Peyer's patch (tissue), 4 donors: ENCODE measurements around the gene UTS2B. TPM values are rescaled to one million over a fixed set of nuclear protein-coding genes. Genes with fewer than 3 reads are reported as not detected.
"Not testable (repeated sequence)": the region's sequence is repeated elsewhere in the genome, so short reads cannot be mapped to it uniquely, and the experiment has no call there.

Experiments used
- DNase-seq, 3 donors: peaks; one replicate each; pipeline ENCODE4 v3.0.0-alpha.2; 2017 to 2019
- H3K27ac ChIP-seq, 4 donors: fragments of 200-600 bp; sonication (generic); one replicate each; pipeline ENCODE4 v1.5.1; 2016 to 2019
- H3K27me3 ChIP-seq, 2 donors: fragments of 200-600 bp; sonication (generic); one replicate each; pipeline ENCODE4 v1.5.1; 2019
- H3K36me3 ChIP-seq, 3 donors: fragments of 200-600 bp; sonication (generic); one replicate each; pipeline ENCODE4 v1.5.1; 2016 to 2019
- H3K4me1 ChIP-seq, 4 donors: fragments of 200-600 bp; sonication (generic); one replicate each; pipeline ENCODE4 v1.5.1; 2016 to 2019
- H3K4me3 ChIP-seq, 4 donors: fragments of 200-600 bp; sonication (generic); 1 replicate in 3 of 4; 2 replicates in 1 of 4; pipeline ENCODE4 v1.5.1; 2016 to 2019; ENCODE audit warnings: mild to moderate bottlenecking in 1 of 4
- H3K9me3 ChIP-seq, 4 donors: fragments of 200-600 bp; sonication (generic); one replicate each; pipeline ENCODE4 v1.5.1; 2016 to 2019; ENCODE audit warnings: mild to moderate bottlenecking in 1 of 4
- CTCF ChIP-seq, 6 experiments: fragments of 450-650 bp in 4 of 6; fragments of 200-600 bp in 2 of 6; sonication (generic) in 1 of 6; IDR thresholded peaks; one replicate each; pipeline ENCODE4 v1.5.1; 2017 to 2019; ENCODE audit warnings: antibody characterized with exemption in 6 of 6, mild to moderate bottlenecking in 3 of 6, moderate library complexity in 1 of 6
- POLR2A ChIP-seq, 2 donors: fragments of 450-650 bp; IDR thresholded peaks; one replicate each; pipeline ENCODE4 v1.5.1; 2017; ENCODE audit warnings: antibody characterized with exemption in 2 of 2, mild to moderate bottlenecking in 2 of 2, moderate library complexity in 2 of 2
- total RNA-seq, 4 donors: library from RNA; depleted of rRNA; stranded (reverse); fragments of >200 nt; gene quantifications; one replicate each; pipeline ENCODE4 v1.1.0, GENCODE V29; 2016

UTS2B gene
- total RNA-seq, 4 donors from 2014 or later = 1.9 to 6.6 TPM; not detected in 2

- H3K27ac ChIP-seq = peak overlapping the region in 1 of 4 donors; percentile 12
- no peak overlapping the region for H3K4me3 ChIP-seq
- TF ChIP-seq CTCF (IDR thresholded peaks at IDR 0.05) (no peak), POLR2A (IDR thresholded peaks at IDR 0.05) (no peak)
- H3K36me3 ChIP-seq = no peaks in the 10 kb centered on the region
- H3K9me3 ChIP-seq = no peaks in the 10 kb centered on the region
- H3K27me3 ChIP-seq = no peaks in the 10 kb centered on the region
- no peak for DNase-seq
- no peaks in the 10 kb centered on the region for H3K4me1 ChIP-seq
These were observed 73.9 kb downstream of the UTS2B start for GRCh38 chr3:191256405-191256804.

- H3K36me3 ChIP-seq = no peaks in the 10 kb centered on the region
- H3K27me3 ChIP-seq = no peaks in the 10 kb centered on the region
- H3K4me3 ChIP-seq = no peak overlapping the region
- no peak for DNase-seq
- no peaks in the 10 kb centered on the region for H3K4me1 ChIP-seq
- TF ChIP-seq POLR2A (IDR thresholded peaks at IDR 0.05) (no peak), CTCF (IDR thresholded peaks at IDR 0.05) (no peak)
- no peaks in the 10 kb centered on the region for H3K9me3 ChIP-seq
- H3K27ac ChIP-seq = peak overlapping the region in 1 of 4 donors; percentile 33
These were observed 75.2 kb downstream of the UTS2B start for GRCh38 chr3:191255156-191255555.

- Histone ChIP-seq H3K36me3 (no peaks in the 10 kb centered on the region), H3K4me3 (no peak overlapping the region), H3K27me3 (no peaks in the 10 kb centered on the region), H3K27ac (peak overlapping the region in 1 of 4 donors; percentile 62), H3K4me1 (no peaks in the 10 kb centered on the region), H3K9me3 (no peaks in the 10 kb centered on the region)
- no peak for TF ChIP-seq CTCF (IDR thresholded peaks at IDR 0.05)
- TF ChIP-seq POLR2A (IDR thresholded peaks at IDR 0.05) = no peak
- DNase-seq = no peak
These were observed 76.0 kb downstream of the UTS2B start for GRCh38 chr3:191254098-191254873.

- Histone ChIP-seq H3K9me3 (no peaks in the 10 kb centered on the region), H3K27ac (peak overlapping the region in 2 of 4 donors; percentile 61 to 62), H3K27me3 (no peaks in the 10 kb centered on the region), H3K4me1 (no peaks in the 10 kb centered on the region), H3K4me3 (no peak overlapping the region), H3K36me3 (no peaks in the 10 kb centered on the region)
- TF ChIP-seq CTCF (IDR thresholded peaks at IDR 0.05) (no peak), POLR2A (IDR thresholded peaks at IDR 0.05) (no peak)
- DNase-seq = no peak
These were observed 77.1 kb downstream of the UTS2B start for GRCh38 chr3:191253089-191253799.

GRCh38 chr3:191246630-191247029 is 83.7 kb downstream of the UTS2B start:
- H3K27me3 ChIP-seq = no peaks in the 10 kb centered on the region
- H3K36me3 ChIP-seq = no peaks in the 10 kb centered on the region
- no peak for DNase-seq
- H3K4me1 ChIP-seq = no peaks in the 10 kb centered on the region
- peak overlapping the region in 1 of 4 donors; percentile 61 for H3K27ac ChIP-seq
- H3K4me3 ChIP-seq = no peak overlapping the region
- TF ChIP-seq POLR2A (IDR thresholded peaks at IDR 0.05) (no peak), CTCF (IDR thresholded peaks at IDR 0.05) (no peak)
- H3K9me3 ChIP-seq = no peaks in the 10 kb centered on the region

GRCh38 chr3:191246034-191246433 is 84.3 kb downstream of the UTS2B start:
- DNase-seq = peak in 2 of 3 donors; percentile 76 to 78
- not testable (repeated sequence) for H3K9me3 ChIP-seq, H3K36me3 ChIP-seq, H3K27me3 ChIP-seq, H3K4me1 ChIP-seq, H3K4me3 ChIP-seq
- peak overlapping the region in 2 of 4 donors; percentile 24 to 61 for H3K27ac ChIP-seq
